ENCODE data around the gene GRIK4.
"Not testable (repeated sequence)": the region's sequence is repeated elsewhere in the genome, so short reads cannot be mapped to it uniquely, and the experiment has no call there.

GRIK4 gene

DNA sequence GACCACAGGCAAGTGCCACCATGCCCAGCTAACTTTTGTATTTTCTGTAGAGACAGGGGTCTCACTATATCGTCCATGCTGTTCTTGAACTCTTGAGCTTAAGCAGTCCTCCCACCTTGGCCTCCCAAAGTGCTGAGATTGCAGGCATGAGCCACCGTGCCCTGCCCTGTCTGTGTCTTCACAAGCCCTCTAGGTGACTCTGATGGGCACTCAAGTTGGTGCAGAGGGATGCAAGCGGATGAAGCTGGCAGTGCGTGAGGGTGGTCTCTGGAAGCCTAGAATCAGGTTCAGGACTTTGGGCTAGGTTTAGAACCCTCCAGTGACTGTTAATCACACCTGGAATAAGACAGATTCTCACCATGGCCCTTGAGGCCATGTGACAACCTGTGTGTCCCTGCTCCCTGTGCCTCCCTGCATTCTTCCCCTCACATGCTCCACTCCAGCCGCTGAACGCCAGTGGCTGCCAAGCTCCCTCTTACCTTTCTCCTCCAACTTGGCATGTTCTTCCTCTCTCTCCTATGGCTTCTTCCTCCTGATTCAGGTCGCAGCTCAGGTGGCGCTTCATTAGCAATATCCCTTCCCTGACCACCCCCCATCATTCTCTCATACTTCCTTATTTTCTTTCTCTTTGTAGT, 270.1 kb downstream of the GRIK4 start:
- no peak for DNase-seq (ENCODE audit: low spot score)

DNA sequence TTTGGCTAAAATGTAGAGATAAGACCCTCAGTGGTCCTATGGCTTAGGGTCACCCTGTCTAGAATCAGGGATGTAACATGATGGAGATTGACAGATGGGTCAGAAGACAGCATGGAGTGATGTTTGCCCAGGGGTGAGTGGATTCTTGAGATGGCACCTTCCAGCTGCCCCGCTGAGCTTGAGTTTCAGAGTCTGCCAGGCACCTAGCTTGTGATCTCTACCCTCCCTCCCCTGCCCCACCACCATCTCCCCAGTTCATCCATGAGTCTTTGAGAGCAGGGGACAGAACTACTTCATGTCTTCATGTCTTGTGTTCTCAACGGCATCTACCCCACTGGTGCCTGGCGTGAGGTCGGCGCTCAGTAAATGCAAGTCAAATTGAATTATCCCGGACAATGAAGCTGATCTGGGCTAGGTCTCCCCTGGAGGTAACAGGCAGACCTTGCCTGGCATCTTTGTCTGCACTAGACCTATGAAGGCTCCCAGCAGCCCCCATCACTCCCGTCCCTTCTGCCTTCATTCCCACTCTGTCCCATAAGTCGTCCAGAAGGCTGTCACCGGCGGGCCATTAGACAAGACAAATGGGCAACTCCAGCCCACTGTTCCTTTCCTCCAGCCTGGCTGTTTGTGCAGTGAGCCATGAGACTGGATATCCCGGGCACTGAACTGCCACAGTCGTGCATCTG, 273.2 kb downstream of the GRIK4 start:
- DNase-seq (ENCODE audit: low spot score), result no peak

DNA sequence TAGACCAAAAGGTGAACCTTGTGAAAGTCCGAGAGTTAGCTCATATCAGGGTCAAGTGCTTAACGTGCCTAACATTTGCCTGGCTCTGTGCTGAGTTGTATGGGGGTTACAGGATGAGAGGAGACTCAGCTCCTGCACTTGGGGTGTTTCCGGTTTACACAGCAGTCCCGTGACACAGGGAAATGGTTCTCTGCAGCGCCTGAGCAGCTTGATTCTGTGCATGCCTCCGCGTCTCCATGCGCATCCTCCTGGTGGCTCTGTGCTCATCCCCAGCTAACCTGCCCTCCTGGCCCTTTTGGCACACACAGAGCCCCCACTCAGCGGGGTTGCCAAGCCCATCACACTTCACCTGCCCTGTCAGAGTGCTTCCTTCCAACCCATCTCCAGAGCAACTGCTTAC, 274.0 kb downstream of the GRIK4 start:
- DNase-seq (ENCODE audit: low spot score), result no peak

DNA sequence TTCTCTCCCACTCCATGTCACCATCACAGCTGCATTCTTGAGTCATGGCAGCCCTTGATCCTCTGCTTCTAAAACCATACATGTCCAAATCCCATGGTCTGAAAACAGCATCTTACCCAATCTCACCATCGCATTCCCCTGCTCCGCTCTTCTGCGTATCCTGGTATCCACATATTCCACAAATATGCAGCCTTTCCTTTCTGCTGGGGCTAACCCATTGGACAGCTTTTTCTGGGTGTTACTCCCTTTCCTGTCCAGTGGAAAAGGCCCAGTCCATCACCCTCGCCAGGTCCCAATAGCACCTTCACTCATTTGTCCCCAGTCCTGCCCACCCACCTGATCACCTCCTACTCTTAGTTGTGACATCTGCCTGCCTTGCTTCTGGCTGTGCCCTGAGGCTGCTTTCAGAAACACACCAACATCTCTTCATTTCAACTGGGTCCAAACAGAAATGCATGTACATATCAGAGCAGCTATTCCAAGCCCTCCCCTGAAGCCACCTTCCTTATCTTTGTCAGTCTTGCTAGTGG, 274.7 kb downstream of the GRIK4 start:
- DNase-seq (ENCODE audit: low spot score), result no peak

DNA sequence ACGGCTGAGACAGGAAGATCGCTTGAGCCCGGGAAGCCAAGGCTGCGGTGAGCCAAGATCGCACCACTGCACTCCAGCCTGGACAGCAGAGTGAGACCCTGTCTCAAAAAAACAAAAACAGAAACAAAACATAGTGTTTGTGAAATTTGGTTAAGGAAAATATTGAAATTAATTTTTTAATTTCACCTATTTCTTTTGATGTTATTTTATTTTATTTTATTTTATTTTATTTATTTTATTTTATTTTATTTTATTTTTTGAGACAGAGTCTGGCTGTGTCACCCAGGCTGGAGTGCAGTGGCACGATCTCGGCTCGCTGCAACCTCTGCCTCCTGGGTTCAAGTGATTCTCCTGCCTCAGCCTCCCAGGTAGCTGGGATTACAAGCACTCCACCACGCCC, 275.7 kb downstream of the GRIK4 start:
- DNase-seq (ENCODE audit: low spot score), result not testable (repeated sequence)

DNA sequence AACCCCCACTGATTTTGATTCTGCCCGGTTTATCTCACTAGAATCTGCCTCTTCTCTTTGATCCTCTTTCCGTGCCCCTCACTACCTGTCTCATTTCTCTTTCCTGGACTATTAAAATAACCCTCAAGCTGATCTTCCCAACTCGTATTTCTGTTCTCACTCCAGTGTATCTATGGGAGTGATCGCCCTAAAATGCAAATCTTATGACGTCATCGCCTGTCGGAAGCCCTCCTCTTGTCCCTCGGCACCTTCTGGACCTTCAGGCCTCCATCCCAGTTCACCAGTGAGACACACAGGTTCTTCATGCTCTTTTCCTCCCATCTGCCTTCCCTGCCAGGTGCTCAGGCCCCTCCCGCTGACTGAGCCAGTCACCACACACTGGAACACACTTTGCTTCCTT, 277.8 kb downstream of the GRIK4 start:
- no peak for DNase-seq (ENCODE audit: low spot score)

DNA sequence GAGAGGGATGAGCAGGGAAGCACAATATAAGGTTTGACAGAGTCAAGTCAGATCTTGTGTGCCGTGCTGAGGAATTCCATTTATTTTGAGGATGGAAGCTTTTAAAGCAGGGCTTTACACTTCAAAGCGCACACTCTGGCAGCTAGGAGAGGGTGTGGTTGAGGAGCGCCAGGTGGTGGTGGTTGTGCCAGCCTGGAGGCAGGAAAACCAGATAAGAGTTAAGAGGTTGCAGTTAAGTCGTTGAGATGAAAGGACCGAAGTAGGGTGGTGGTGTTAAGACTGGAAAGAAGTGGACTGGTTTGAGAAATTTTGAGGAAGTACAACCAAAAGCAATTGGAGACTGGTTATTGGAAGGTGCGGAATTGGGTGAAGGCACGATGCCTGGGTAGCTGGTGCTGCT, 280.8 kb downstream of the GRIK4 start:
- DNase-seq (ENCODE audit: low spot score), result no peak

DNA sequence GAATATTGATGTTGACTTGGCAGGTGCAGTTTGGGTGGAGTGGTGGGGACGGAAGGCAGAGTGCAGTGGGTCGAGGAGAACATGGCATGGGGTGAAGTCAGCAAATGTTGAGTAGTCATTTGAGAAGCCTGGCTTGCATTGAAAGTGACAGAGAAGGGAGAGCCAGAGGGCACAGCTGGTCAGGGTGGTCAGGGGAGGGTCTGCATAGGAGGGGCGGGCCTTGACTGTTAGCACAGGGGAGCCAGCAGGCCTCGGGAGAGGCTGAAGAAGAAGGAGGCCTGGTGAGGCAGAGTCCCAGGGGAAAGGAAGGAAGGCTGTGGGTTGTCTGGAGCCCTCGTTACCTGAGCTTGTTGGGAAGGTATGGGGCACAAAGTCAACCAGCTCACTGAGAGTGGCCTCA, 281.6 kb downstream of the GRIK4 start:
- DNase-seq (ENCODE audit: low spot score), result no peak

DNA sequence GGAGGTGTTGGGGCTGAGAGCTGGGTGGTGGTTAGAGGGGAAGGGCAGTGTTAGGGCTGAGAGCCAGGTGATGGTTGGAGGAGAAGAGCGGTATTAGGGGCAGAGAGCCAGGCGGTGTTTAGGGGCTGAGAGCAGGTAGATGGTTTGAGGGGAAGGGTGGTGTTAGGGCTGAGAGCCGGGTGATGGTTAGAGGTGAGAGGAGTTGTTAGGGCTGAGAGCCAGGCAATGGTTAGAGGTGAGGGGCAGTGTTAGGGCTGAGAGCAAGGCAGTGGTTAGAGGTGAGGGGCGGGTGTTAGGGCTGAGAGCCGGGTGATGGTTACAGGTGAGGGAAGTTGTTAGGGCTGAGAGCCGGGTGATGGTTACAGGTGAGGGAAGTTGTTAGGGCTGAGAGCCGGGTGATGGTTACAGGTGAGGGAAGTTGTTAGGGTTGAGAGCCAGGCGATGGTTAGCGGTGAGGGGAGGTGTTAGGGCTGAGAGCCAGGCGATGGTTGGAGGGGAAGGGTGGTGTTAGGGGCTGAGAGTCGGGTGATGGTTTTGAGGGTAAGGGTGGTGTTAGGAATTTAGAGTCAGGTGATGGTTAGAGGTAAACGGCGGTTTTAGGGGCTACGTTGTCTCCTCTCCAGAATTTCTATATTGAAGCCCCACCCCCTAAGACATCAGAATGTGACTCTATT, 282.4 kb downstream of the GRIK4 start:
- no peak for DNase-seq (ENCODE audit: low spot score)

DNA sequence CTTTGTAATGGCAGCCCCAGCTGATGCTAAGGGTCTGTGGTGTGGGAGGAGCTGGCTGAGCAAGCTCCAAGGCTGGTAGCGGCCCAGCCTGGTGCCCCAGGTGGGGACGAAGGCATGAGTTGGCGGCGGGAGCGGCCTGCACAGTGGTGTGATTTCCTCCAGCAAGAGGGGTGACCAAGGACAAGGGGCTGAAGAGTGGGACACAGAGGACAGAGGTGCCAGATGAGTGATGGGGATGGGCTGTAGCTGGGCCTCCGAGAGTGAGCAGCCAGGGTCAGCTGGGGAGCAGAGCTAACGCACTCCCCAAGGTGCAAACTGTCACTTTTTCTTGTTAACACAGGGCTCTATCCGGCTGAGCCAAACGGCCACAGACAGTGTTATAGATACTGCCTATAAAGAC, 283.2 kb downstream of the GRIK4 start:
- no peak for DNase-seq (ENCODE audit: low spot score)

DNA sequence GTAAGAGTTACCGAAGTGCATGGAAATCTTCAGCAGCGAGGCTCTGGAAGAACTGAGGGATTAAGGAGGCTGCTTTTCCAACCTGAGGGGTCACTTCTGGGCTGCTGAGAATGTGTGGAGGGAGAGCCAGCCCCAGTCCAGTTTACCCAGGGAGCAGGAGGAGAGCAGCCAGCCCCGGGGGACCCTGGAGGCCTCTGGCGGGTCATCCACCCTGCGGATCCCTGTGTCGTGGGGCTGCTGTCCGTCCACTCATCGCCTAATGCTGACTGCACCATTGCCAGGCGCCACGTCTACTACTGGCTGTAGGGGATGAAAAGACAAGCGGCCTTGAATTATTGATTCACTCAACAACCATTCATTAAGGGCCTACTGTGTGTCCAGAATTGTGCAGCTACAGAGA, 283.6 kb downstream of the GRIK4 start:
- no peak for DNase-seq (ENCODE audit: low spot score)

DNA sequence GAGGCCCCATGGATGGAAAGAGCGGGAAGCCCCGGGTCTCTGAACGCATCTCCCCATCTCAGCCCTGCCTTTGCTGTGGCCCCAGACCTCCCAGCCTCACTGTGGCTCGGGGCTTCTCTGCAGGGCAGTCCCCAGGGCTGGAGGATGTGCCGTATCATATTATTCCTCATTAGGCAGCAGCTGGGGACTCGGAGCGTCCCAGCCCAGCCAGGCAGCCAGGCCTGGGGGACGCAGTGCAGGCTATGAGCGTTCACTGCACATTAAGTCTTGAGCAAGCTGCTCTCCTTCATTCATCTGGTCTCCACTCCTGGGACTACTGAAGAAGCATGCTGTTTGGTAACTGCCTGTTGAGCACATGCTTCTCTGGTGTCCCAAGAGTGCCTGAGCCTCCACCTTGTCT, 285.6 kb downstream of the GRIK4 start:
- DNase-seq (ENCODE audit: low spot score), result no peak

DNA sequence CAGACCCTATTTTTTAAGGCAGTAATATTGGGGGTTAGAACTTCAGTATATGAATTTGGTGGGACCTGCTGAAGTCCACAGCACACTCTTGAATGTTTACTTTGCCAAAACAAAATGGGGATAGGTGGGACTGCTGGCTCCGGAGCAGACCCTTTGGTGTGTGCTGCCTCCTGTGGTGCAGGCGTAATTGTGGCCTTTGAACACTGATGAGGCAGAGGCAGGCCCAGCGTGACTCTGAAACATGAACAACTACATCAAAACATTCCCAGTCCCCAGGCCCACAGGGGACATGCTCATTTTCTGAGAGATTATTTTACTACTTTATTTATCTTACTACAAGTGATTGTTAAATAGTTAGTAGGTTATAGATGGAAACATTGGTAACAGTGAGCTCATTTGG, 287.3 kb downstream of the GRIK4 start:
- peak; percentile 47 for DNase-seq (ENCODE audit: low spot score)

DNA sequence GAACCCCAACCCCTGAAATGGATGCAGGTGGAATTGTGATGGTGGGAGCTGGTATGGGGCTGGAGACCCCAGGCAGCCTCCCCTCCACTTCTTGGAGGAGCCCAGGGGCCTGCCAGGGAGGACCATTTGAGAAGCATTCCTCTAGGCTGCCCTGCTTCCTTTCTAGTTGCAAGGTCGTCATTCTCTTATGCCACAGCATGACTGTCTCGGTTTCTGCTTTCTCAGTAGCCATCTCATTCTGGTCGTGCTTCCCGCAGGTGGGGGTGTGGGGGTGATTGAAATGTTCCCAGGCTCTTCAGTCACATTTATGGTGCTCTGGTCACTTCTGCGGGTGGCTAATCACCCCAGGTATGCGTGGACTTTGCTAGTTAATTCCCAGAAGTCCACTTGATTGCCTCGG, 288.7 kb downstream of the GRIK4 start:
- DNase-seq (ENCODE audit: low spot score), result no peak

DNA sequence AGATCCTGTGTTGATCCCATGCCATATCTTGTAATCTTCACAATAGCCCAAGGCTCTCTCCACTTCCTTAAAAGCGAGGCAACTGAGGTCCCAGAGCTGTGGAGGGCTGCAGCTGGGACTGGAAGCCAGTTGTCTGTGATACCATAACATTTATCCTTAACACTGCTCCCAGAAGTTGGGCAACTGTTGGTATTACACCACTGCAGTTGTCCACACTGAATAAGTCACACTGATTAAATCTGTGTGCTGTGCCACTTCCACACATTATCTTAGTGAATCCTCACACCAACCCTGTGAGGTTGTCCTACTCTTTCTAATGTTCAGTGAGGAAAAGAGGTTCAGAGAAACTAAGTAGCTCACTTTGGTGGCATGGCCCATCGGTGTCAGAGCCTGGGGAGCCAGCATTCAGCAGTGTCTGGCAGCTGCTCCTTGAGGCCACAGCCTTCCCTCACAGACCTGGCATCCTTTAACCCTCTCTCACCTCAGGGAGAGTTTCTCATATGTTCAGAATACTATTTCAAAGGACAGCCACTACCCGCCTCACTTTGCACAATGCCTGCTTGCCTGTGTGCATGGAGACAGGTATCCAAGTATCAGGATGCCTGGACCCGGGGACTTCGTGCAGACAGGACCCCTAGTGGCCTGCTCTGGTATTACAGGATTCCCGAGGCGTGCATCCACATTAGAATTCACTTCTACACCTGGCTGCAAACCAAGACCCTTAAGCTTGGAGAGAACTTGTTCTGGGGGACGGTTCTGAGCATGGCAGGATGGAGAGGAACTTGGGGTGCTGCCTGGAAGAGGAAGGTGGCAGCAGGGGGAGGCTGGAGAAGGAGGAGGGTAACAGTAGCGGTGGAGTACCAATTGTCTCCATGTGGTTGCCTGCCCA, 290.5 kb downstream of the GRIK4 start:
- DNase-seq (ENCODE audit: low spot score), result peak; percentile 84

DNA sequence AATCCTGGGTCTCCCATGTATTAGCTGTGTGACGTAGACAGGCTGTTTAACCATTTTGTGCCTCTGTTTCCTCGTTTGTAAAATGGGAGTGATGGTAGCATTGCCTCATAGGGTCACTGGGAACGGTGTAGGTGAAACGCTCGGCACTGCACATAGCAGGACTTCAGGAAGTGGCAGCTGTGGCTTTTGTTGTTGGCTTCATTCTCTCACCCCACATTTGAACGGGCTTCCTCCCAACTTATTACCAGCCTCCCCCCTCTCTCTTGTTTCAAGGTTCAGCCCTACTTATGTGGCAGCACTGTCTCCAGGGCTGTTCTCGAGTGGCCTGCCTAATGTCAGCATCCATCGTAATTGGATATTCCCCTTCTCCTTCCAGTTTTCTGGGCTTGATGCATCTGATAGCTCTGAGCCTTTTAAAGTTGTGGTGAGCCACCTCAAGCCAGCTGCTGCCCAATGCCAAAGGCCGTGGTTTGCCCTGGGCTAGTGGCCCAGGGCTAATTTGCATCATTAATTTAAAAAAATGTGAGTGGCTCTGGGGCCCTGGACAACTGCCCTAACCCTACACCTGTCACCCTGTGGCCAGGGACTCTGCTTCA, 294.5 kb downstream of the GRIK4 start:
- no peak for DNase-seq (ENCODE audit: low spot score)

DNA sequence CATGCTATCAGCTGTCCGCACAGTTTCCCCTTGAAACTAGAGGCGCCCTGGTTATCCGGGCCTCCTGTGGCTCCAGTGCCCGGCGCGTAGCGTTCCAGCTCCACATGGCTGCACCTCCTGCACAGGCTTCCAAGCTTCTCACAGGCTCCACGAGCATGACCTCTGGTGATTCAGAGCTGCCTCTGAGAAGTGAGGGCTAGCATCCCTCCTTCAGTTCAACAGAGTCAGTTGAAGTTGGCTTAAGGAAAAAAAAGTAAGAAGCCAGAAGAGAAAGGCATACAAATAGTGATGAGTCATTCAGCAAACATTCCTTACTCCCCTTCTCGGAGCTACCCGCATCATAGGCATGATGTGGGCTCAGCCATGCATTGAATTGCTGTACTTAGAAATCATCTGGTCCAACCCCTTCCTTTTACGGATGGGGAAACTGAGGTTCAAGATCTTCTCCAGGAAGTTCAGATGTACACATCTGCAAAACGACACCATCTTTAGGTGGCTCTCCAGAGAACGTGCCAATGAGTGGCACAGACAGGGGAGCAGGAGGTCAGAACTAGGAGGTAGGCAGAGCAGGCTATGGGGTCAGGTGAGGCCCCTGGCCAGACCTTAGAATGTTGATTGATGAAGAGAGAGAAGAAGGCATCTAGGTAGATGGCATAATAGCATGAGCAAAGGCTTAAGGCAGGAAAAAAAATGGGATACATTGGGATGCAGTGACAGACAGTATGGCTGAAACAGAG, 296.0 kb downstream of the GRIK4 start:
- no peak for DNase-seq (ENCODE audit: low spot score)

DNA sequence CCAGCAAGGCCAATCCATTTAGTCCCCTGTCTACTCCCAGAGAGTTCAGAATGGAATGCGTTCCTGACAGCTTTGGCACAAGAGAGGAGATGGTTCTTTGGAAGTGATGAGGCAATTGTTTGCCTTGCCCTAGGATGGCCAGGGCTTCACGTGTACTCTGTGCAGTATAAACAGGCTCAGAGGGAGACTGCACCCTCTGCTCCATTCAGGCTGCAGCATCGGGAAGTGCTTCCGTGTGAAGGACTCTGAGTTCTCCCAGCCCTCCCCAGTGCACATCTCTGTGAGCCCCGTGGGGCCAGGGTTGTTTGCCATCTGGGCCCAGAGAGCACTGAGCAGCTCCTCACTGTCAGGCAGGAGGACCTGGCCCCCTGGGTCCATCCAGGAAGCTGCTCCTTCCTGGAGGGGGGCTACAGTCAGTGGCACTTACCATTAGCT, 297.1 kb downstream of the GRIK4 start:
- DNase-seq (ENCODE audit: low spot score), result no peak

DNA sequence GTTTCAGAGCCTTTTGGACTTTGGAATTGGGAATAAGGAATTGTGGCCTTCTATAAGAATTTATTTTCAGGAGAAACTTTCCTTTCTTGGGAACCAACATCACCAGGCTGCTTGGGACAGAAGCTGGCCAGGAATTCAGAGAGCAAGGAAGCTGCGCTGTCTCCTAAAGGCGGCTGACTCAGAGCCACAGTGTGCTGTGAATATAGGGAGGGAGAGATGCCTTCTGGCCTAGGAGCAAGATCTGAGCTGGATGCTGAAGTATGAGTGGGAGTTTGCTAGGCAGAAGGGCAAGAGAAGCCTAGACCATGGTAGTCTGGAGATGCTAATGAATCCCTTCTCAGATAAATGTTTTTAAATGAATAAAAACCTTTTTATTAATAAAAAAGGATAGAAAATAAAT, 298.7 kb downstream of the GRIK4 start:
- no peak for DNase-seq (ENCODE audit: low spot score)

DNA sequence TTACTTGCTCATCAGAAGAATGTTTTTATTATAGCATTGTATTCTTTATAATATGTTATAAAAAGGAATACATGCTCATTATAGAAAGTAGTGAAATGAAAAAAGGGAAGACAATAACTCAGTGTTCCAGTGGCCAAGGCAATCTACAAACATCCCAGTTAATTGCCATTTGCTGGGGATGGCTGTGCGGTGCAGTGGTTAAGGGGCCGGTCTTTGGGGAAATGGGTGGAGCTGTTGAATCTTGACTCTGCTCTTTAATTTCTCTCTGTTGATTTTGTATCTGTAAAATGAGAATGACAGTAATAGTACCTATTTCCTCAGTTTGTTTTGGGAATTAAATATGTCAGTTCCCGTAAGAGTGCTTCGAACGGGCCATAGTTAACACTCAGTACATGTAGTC, 299.7 kb downstream of the GRIK4 start:
- DNase-seq (ENCODE audit: low spot score), result no peak

DNA sequence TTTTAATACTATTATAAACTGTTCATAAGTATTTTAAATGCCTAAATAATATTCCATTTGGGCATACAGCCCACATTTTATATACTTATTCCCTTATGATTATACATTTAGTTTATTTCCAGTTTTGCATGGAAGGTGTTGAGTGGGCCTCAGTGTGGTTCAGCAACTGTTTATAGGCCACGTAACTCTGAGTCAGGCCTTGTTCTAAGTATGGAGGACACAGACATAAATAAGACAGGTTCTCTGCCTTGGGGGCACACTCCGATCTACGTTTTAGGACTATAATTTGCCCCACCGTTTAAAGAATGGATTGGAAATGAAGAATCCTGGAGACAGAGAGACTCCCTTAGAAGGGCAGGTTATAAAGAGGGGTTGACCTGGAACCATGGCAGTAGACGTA, 300.2 kb downstream of the GRIK4 start:
- DNase-seq (ENCODE audit: low spot score), result no peak

Data from D341Med (cell line).